Testis (tissue), 2 donors: ENCODE results near the gene LY6G6D.

ENCODE experiments used
- CTCF ChIP-seq, 3 experiments: fragments of 450-650 bp in 2 of 3; fragments of 200-600 bp in 1 of 3; sonication (generic) in 1 of 3; IDR thresholded peaks; one replicate each; pipeline ENCODE4 v1.5.1; 2016 to 2019; ENCODE audit warnings: antibody characterized with exemption in 3 of 3, mild to moderate bottlenecking in 2 of 3, moderate library complexity in 1 of 3
- POLR2A ChIP-seq: fragments of 450-650 bp; IDR thresholded peaks from one replicate; pipeline ENCODE4 v1.6.1; 2017; ENCODE audit warnings: antibody characterized with exemption, mild to moderate bottlenecking, moderate library complexity

DNA sequence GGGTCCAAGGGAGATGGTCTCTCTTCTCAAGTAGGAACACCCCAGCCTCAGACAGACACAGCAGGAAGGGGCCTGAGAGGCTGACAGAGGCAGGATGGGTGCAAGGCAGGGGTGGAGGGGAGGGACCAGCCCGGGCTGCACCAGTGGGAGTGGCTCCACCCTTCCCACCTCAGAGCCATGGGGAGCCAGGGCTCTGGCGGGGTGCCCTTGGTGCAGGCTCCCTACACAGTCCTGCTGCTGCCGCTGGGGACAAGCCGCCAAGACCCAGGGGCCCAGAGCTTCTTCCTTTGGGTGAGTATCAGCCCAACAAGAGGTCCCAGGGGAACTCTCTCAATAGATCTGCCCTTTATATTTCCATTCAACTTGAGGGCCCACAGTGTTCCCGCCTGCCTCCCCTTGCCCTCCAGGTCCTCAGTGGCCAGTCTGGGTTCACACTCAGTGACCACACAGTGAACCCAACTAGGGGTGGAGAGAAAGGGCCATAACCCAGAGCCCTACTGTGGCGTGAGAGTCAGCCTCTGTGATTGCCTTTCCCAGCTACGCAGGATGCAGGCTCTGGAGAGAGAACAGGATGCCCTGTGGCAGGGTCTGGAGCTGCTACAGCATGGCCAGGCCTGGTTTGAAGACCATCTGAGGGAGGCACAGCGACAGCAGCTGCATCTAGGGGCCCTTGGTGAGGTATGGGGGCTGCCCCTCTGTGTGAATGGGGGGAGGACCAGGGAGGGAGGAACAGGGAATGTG lies 47.9 kb downstream of the LY6G6D start:
- TF ChIP-seq CTCF (IDR thresholded peaks at IDR 0.05) (no peak), POLR2A (no peak)
